Stimulated activated naive CD8-positive, alpha-beta T cell treated with anti-CD3 and anti-CD28 coated beads, Interleukin-15, amount 100 ng/mL, for 72 hours (primary cell): ENCODE measurements around the gene PSMA4.
"Not testable (repeated sequence)": the region's sequence is repeated elsewhere in the genome, so short reads cannot be mapped to it uniquely, and the experiment has no call there.

ENCODE experiments used
- ATAC-seq: fragments of 150-1000 bp; cut with Tn5 transposase; 2 replicates; pipeline ENCODE4 v1.10.0; 2021; ENCODE audit warnings: mild to moderate bottlenecking, moderate library complexity
- DNase-seq, 2 donors: peaks; one replicate each; pipeline ENCODE4 v3.0.0; 2021 to 2022
- H3K27ac Mint-ChIP-seq, 2 donors: one replicate each; pipeline ENCODE4 v1.8.0; 2022; ENCODE audit warnings: mild to moderate bottlenecking in 2 of 2, mixed read lengths in 2 of 2, moderate library complexity in 2 of 2
- H3K27me3 Mint-ChIP-seq: one replicate; pipeline ENCODE4 v1.8.0; 2022; ENCODE audit warnings: mixed read lengths
- H3K4me1 Mint-ChIP-seq: one replicate; pipeline ENCODE4 v1.8.0; 2022; ENCODE audit warnings: mild to moderate bottlenecking, mixed read lengths
- H3K4me3 Mint-ChIP-seq, 2 donors: one replicate each; pipeline ENCODE4 v1.8.0; 2022; ENCODE audit warnings: mild to moderate bottlenecking in 2 of 2, mixed read lengths in 2 of 2, moderate library complexity in 1 of 2
- H3K9me3 Mint-ChIP-seq, 2 donors: one replicate each; pipeline ENCODE4 v1.8.0; 2022; ENCODE audit warnings: mixed read lengths in 2 of 2

The PSMA4 gene

GRCh38 chr15:78539464-78540140, 642 bp upstream of the PSMA4 start:
- ATAC-seq, H3K9me3 Mint-ChIP-seq, DNase-seq, H3K27me3 Mint-ChIP-seq: not testable (repeated sequence)
- H3K27ac Mint-ChIP-seq = peak overlapping the region; percentile 98 to 100
- H3K4me3 Mint-ChIP-seq = peak overlapping the region; percentile 78 to 98
- H3K4me1 Mint-ChIP-seq = peaks cover 32% of the 10 kb centered on the region

GRCh38 chr15:78540871-78541743, 863 bp downstream of the PSMA4 start:
- H3K27me3 Mint-ChIP-seq = no peaks in the 10 kb centered on the region
- no peaks in the 10 kb centered on the region for H3K9me3 Mint-ChIP-seq
- DNase-seq (peak; percentile 40 to 48), ATAC-seq (peak; percentile 36)
- H3K4me3 Mint-ChIP-seq = peak overlapping the region; percentile 78 to 98
- peak overlapping the region; percentile 98 to 100 for H3K27ac Mint-ChIP-seq
- H3K4me1 Mint-ChIP-seq = peaks cover 31% of the 10 kb centered on the region

- Mint-ChIP-seq H3K27me3 (no peaks in the 10 kb centered on the region), H3K27ac (peak overlapping the region; percentile 98 to 100), H3K4me1 (peaks cover 26% of the 10 kb centered on the region), H3K4me3 (peak overlapping the region; percentile 78 to 98), H3K9me3 (no peaks in the 10 kb centered on the region)
- ATAC-seq (no peak), DNase-seq (no peak)
Observed at GRCh38 chr15:78541744-78542034, 1.4 kb downstream of the PSMA4 start.

- peak overlapping the region in 1 of 2 donors; percentile 98 for H3K27ac Mint-ChIP-seq
- peaks cover 25% of the 10 kb centered on the region for H3K4me1 Mint-ChIP-seq
- peak overlapping the region; percentile 78 to 98 for H3K4me3 Mint-ChIP-seq
- no peaks in the 10 kb centered on the region for H3K27me3 Mint-ChIP-seq
- ATAC-seq (no peak), DNase-seq (no peak)
- H3K9me3 Mint-ChIP-seq = no peaks in the 10 kb centered on the region
Observed at GRCh38 chr15:78542647-78543046, 2.4 kb downstream of the PSMA4 start.

GRCh38 chr15:78550194-78550593, 9.9 kb downstream of the PSMA4 start:
- Mint-ChIP-seq H3K27me3 (no peaks in the 10 kb centered on the region), H3K27ac (no peak overlapping the region), H3K4me3 (no peak overlapping the region), H3K9me3 (no peaks in the 10 kb centered on the region), H3K4me1 (no peaks in the 10 kb centered on the region)
- DNase-seq (no peak), ATAC-seq (no peak)

GRCh38 chr15:78550815-78551214, 10.6 kb downstream of the PSMA4 start:
- DNase-seq (no peak), ATAC-seq (no peak)
- no peak overlapping the region for H3K27ac Mint-ChIP-seq
- H3K4me3 Mint-ChIP-seq = no peak overlapping the region
- no peaks in the 10 kb centered on the region for H3K9me3 Mint-ChIP-seq
- no peaks in the 10 kb centered on the region for H3K27me3 Mint-ChIP-seq
- H3K4me1 Mint-ChIP-seq = no peaks in the 10 kb centered on the region

GRCh38 chr15:78551902-78552301, 11.7 kb downstream of the PSMA4 start:
- DNase-seq (no peak), ATAC-seq (no peak)
- no peaks in the 10 kb centered on the region for H3K27me3 Mint-ChIP-seq
- H3K9me3 Mint-ChIP-seq = no peaks in the 10 kb centered on the region
- no peaks in the 10 kb centered on the region for H3K4me1 Mint-ChIP-seq
- no peak overlapping the region for H3K27ac Mint-ChIP-seq
- H3K4me3 Mint-ChIP-seq = no peak overlapping the region

- no peak overlapping the region for H3K4me3 Mint-ChIP-seq
- H3K27ac Mint-ChIP-seq = no peak overlapping the region
- H3K27me3 Mint-ChIP-seq = peaks cover 2% of the 10 kb centered on the region
- no peaks in the 10 kb centered on the region for H3K9me3 Mint-ChIP-seq
- DNase-seq (no peak), ATAC-seq (no peak)
- H3K4me1 Mint-ChIP-seq = no peaks in the 10 kb centered on the region
Observed at GRCh38 chr15:78552597-78552996, 12.4 kb downstream of the PSMA4 start.

- not testable (repeated sequence) for H3K4me3 Mint-ChIP-seq, DNase-seq, H3K9me3 Mint-ChIP-seq, H3K27me3 Mint-ChIP-seq, ATAC-seq, H3K27ac Mint-ChIP-seq
- H3K4me1 Mint-ChIP-seq = peaks cover 10% of the 10 kb centered on the region
Observed at GRCh38 chr15:78560201-78560600, 20.0 kb downstream of the PSMA4 start.

GRCh38 chr15:78561490-78561889, 21.2 kb downstream of the PSMA4 start:
- ATAC-seq (no peak), DNase-seq (no peak)
- Mint-ChIP-seq H3K4me3 (no peak overlapping the region), H3K27ac (no peak overlapping the region), H3K27me3 (peaks cover 12% of the 10 kb centered on the region), H3K4me1 (peaks cover 16% of the 10 kb centered on the region), H3K9me3 (no peaks in the 10 kb centered on the region)

GRCh38 chr15:78563092-78563491, 22.8 kb downstream of the PSMA4 start:
- Mint-ChIP-seq H3K4me1 (peaks cover 31% of the 10 kb centered on the region), H3K4me3 (no peak overlapping the region), H3K9me3 (no peaks in the 10 kb centered on the region), H3K27ac (no peak overlapping the region), H3K27me3 (peaks cover 20% of the 10 kb centered on the region)
- DNase-seq = no peak
- ATAC-seq = no peak

- Mint-ChIP-seq H3K4me3 (peak overlapping the region; percentile 92 to 95), H3K9me3 (no peaks in the 10 kb centered on the region), H3K4me1 (peaks cover 31% of the 10 kb centered on the region), H3K27ac (peak overlapping the region in 1 of 2 donors; percentile 94), H3K27me3 (peaks cover 20% of the 10 kb centered on the region)
- no peak for DNase-seq
- peak; percentile 27 for ATAC-seq
Observed at GRCh38 chr15:78564743-78565096, 24.5 kb downstream of the PSMA4 start.

GRCh38 chr15:78565097-78565950, 25.1 kb downstream of the PSMA4 start, which contains the start of gene CHRNA5:
Gene CHRNA5, plus strand, starts transcription at chr15:78565520. Its CDS starts 200 bp downstream, at chr15:78565720.
- Mint-ChIP-seq H3K9me3 (no peaks in the 10 kb centered on the region), H3K4me3 (peak within 1 kb of the TSS; percentile 92 to 95), H3K27me3 (peaks cover 20% of the 10 kb centered on the region), H3K27ac (peak within 1 kb of the TSS; percentile 84 to 94), H3K4me1 (peaks cover 31% of the 10 kb centered on the region)
- DNase-seq (peak; percentile 35 to 72), ATAC-seq (peak; percentile 88)

- H3K27me3 Mint-ChIP-seq = peaks cover 20% of the 10 kb centered on the region
- H3K4me3 Mint-ChIP-seq = peak overlapping the region; percentile 92 to 95
- H3K4me1 Mint-ChIP-seq = peaks cover 31% of the 10 kb centered on the region
- H3K9me3 Mint-ChIP-seq = no peaks in the 10 kb centered on the region
- ATAC-seq (peak; percentile 39), DNase-seq (no peak)
- peak overlapping the region in 1 of 2 donors; percentile 70 for H3K27ac Mint-ChIP-seq
Observed at GRCh38 chr15:78565951-78566774, 25.9 kb downstream of the PSMA4 start.

GRCh38 chr15:78567531-78567930, 27.3 kb downstream of the PSMA4 start:
- peak overlapping the region in 1 of 2 donors; percentile 33 for H3K4me3 Mint-ChIP-seq
- ATAC-seq (no peak), DNase-seq (no peak)
- H3K4me1 Mint-ChIP-seq = peaks cover 31% of the 10 kb centered on the region
- H3K9me3 Mint-ChIP-seq = no peaks in the 10 kb centered on the region
- no peak overlapping the region for H3K27ac Mint-ChIP-seq
- peaks cover 20% of the 10 kb centered on the region for H3K27me3 Mint-ChIP-seq
